AG09319 (cell line): Measurements from ENCODE around the gene SUCO.

ENCODE experiments used
- DNase-seq: peaks from one replicate; pipeline ENCODE4 v3.0.0-alpha.2; 2010; ENCODE audit warnings: low read depth; ENCODE audit errors: extremely low read depth
- CTCF ChIP-seq: IDR thresholded peaks from 2 replicates; pipeline ENCODE4 v1.5.1; 2011; ENCODE audit warnings: low read depth, mild to moderate bottlenecking, inconsistent platforms, low read length, moderate library complexity

The SUCO gene

GRCh38 chr1:172532183-172532699, 709 bp upstream of the SUCO start:
- TF ChIP-seq CTCF: no peak
- DNase-seq: peak; percentile 96

- DNase-seq: no peak
- no peak for TF ChIP-seq CTCF
Measured at GRCh38 chr1:172533513-172534151, 682 bp downstream of the SUCO start.

GRCh38 chr1:172536256-172536655, 3.3 kb downstream of the SUCO start:
- no peak for DNase-seq
- no peak for TF ChIP-seq CTCF

GRCh38 chr1:172537366-172537765, 4.4 kb downstream of the SUCO start:
- no peak for DNase-seq
- TF ChIP-seq CTCF: no peak

GRCh38 chr1:172537827-172538391, 5.0 kb downstream of the SUCO start:
- TF ChIP-seq CTCF: no peak
- DNase-seq: no peak

GRCh38 chr1:172540635-172541034, 7.7 kb downstream of the SUCO start:
- no peak for DNase-seq
- no peak for TF ChIP-seq CTCF

- DNase-seq: no peak
- TF ChIP-seq CTCF: no peak
Measured at GRCh38 chr1:172544481-172545104, 11.6 kb downstream of the SUCO start.
